HepG2 (cell line): ENCODE results near the gene HMGN4. TPM values are rescaled to one million over a fixed set of nuclear protein-coding genes. Genes with fewer than 3 reads are reported as not detected.

Experiments
- CERS6 ChIP-seq: sonication (generic); formaldehyde crosslinking; IDR thresholded peaks from 2 replicates; pipeline ENCODE4 v1.5.0; 2020; ENCODE audit warnings: missing genetic modification reagents
- HNRNPUL1 ChIP-seq: fragments of 200-400 bp; formaldehyde crosslinking; IDR thresholded peaks from 2 replicates; pipeline ENCODE4 v1.6.1; 2017; ENCODE audit warnings: low read depth, mild to moderate bottlenecking, low read length, moderate library complexity
- IRF2 ChIP-seq: IDR thresholded peaks from 2 replicates; pipeline ENCODE4 v1.6.1; 2018; ENCODE audit warnings: missing genetic modification reagents, missing compliant biosample characterization
- MBNL3 ChIP-seq: fragments of 250-450 bp; sonication (Bioruptor Pico); conservative IDR thresholded peaks from 2 replicates; pipeline ENCODE4 v1.8.0; 2022; ENCODE audit warnings: mild to moderate bottlenecking, inconsistent platforms
- MXD4 ChIP-seq: IDR thresholded peaks from 2 replicates; pipeline ENCODE4 v1.6.1; 2016; ENCODE audit warnings: mild to moderate bottlenecking, missing biosample characterization, missing genetic modification reagents
- NKX3-1 ChIP-seq: sonication (generic); formaldehyde crosslinking; IDR thresholded peaks from 2 replicates; pipeline ENCODE4 v1.5.0; 2020; ENCODE audit warnings: missing genetic modification reagents
- RARA ChIP-seq: IDR thresholded peaks from 2 replicates; pipeline ENCODE4 v1.6.1; 2016; ENCODE audit warnings: missing genetic modification reagents, missing compliant biosample characterization
- SATB2 ChIP-seq: sonication (generic); formaldehyde crosslinking; IDR thresholded peaks from 2 replicates; pipeline ENCODE4 v1.5.0; 2020; ENCODE audit warnings: missing genetic modification reagents
- THAP8 ChIP-seq: sonication (generic); formaldehyde crosslinking; IDR thresholded peaks from 2 replicates; pipeline ENCODE4 v1.5.1; 2020; ENCODE audit warnings: missing genetic modification reagents, mild to moderate bottlenecking, borderline replicate concordance
- ZBTB37 ChIP-seq: sonication (generic); formaldehyde crosslinking; IDR thresholded peaks from 2 replicates; pipeline ENCODE4 v1.4.0; 2020; ENCODE audit warnings: mild to moderate bottlenecking, missing genetic modification reagents
- ZFP36L1 ChIP-seq: sonication (generic); formaldehyde crosslinking; IDR thresholded peaks from 2 replicates; pipeline ENCODE4 v1.8.0; 2022; ENCODE audit warnings: mild to moderate bottlenecking, missing genetic modification reagents, moderate library complexity
- ZIK1 ChIP-seq: sonication (generic); formaldehyde crosslinking; IDR thresholded peaks from 2 replicates; pipeline ENCODE4 v1.5.0; 2020; ENCODE audit warnings: mild to moderate bottlenecking, low read depth, missing genetic modification reagents, borderline replicate concordance
- ZNF263 ChIP-seq: sonication (generic); formaldehyde crosslinking; IDR thresholded peaks from 2 replicates; pipeline ENCODE4 v1.4.0; 2020; ENCODE audit warnings: missing genetic modification reagents
- ZNF296 ChIP-seq: sonication (generic); formaldehyde crosslinking; conservative IDR thresholded peaks from 2 replicates; pipeline ENCODE4 v1.5.0; 2020; ENCODE audit warnings: mild to moderate bottlenecking, missing genetic modification reagents
- ZNF326 ChIP-seq: sonication (generic); formaldehyde crosslinking; IDR thresholded peaks from 2 replicates; pipeline ENCODE4 v1.4.0; 2020; ENCODE audit warnings: missing genetic modification reagents, borderline replicate concordance
- ZNF614 ChIP-seq: IDR thresholded peaks from 2 replicates; pipeline ENCODE4 v1.6.1; 2018; ENCODE audit warnings: missing biosample characterization, missing genetic modification reagents, inconsistent platforms, borderline replicate concordance
- ZNF616 ChIP-seq: sonication (generic); formaldehyde crosslinking; IDR thresholded peaks from 2 replicates; pipeline ENCODE4 v1.5.0; 2020; ENCODE audit warnings: low read depth, mild to moderate bottlenecking, missing genetic modification reagents
- ZNF703 ChIP-seq: sonication (generic); formaldehyde crosslinking; IDR thresholded peaks from 2 replicates; pipeline ENCODE4 v1.5.1; 2020; ENCODE audit warnings: missing genetic modification reagents, mild to moderate bottlenecking, moderate library complexity, borderline replicate concordance
- ZNF766 ChIP-seq: sonication (generic); formaldehyde crosslinking; IDR thresholded peaks from 2 replicates; pipeline ENCODE4 v1.5.0; 2020; ENCODE audit warnings: missing genetic modification reagents, borderline replicate concordance
- ZNF780A ChIP-seq: sonication (generic); formaldehyde crosslinking; IDR thresholded peaks from 2 replicates; pipeline ENCODE4 v1.8.0; 2022; ENCODE audit warnings: mild to moderate bottlenecking, missing genetic modification reagents, moderate library complexity
- polyA plus RNA-seq, 8 experiments: library from polyadenylated mRNA; depleted of rRNA in 3 of 8; stranded (reverse) in 7 of 8; unstranded in 1 of 8; fragments of >200 nt; fragmentation: Illumina TruSeq in 4 of 8; extraction: Trizol in 4 of 8; gene quantifications; 2 replicates each; pipeline versions ENCODE4 v1.2.1 to v1.2.3, GENCODE V29; 2011 to 2016; ENCODE audit warnings: low read depth in 4 of 8, missing spikeins in 1 of 8, mixed read lengths in 1 of 8; ENCODE audit not compliant: insufficient read depth in 1 of 8
- total RNA-seq, 5 experiments: library from RNA; depleted of rRNA; stranded (reverse); fragments of >200 nt; fragmentation: Illumina TruSeq; extraction: Trizol; gene quantifications; 2 replicates each; pipeline ENCODE4 v1.2.3, GENCODE V29; 2016; ENCODE audit warnings: low read depth in 1 of 5
- TF ChIP-seq, protein P1 (sequence below): sonication (generic); formaldehyde crosslinking; IDR thresholded peaks from 2 replicates; pipeline ENCODE4 v1.5.1; 2020; ENCODE audit warnings: missing genetic modification reagents, mild to moderate bottlenecking, borderline replicate concordance
- TF ChIP-seq, protein P2 (sequence below): sonication (generic); formaldehyde crosslinking; IDR thresholded peaks from 2 replicates; pipeline ENCODE4 v1.4.0; 2020; ENCODE audit warnings: low read depth, mild to moderate bottlenecking, missing genetic modification reagents

HMGN4 gene
- total and polyA plus RNA-seq, 2 of the 13 experiments (the other 11 are each of a cell fraction or from before 2014, with no cell fraction given) = 39.9 to 52.1 TPM

DNA sequence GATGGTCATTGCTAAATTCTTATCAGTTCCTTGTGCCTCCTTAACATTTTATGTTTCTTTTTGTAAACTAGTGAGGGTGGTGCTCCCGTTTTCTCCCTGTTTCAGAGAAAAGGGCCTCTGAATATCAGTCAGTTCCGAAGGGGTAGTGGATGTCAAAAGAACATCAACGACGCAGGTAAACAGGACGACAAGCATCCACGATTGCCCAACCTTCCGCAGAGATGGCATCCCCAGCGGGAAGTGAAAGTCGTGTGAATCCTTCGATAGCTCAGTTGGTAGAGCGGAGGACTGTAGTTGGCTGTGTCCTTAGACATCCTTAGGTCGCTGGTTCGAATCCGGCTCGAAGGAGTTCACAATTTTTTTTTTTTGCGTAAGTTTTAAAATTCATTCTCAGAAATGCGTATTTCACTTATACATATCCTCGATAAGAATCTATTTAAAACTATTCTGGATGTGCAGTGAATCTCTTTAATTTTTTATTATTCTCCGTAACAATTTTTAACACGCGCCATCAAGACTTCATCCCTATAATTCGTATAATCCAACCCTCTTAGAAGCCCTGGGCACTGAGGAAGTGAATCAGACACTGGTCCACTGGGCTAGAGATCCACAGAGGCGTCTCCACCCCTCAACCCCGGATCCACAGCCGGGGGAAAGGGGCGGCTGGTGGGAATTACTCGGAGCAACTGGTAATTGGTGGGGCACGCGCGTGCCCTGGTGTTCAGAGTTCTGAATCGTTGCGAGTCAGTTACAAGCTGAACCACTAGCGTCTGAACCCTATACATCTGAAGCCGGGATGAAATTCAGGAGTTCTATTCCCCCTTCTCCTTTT lies 30.7 kb downstream of the HMGN4 start (continued):
- no peak for TF ChIP-seq THAP8 (CRISPR knock-in tag)
- peak; percentile 97 for TF ChIP-seq IRF2 (CRISPR knock-in tag)
- TF ChIP-seq, protein P1, sequence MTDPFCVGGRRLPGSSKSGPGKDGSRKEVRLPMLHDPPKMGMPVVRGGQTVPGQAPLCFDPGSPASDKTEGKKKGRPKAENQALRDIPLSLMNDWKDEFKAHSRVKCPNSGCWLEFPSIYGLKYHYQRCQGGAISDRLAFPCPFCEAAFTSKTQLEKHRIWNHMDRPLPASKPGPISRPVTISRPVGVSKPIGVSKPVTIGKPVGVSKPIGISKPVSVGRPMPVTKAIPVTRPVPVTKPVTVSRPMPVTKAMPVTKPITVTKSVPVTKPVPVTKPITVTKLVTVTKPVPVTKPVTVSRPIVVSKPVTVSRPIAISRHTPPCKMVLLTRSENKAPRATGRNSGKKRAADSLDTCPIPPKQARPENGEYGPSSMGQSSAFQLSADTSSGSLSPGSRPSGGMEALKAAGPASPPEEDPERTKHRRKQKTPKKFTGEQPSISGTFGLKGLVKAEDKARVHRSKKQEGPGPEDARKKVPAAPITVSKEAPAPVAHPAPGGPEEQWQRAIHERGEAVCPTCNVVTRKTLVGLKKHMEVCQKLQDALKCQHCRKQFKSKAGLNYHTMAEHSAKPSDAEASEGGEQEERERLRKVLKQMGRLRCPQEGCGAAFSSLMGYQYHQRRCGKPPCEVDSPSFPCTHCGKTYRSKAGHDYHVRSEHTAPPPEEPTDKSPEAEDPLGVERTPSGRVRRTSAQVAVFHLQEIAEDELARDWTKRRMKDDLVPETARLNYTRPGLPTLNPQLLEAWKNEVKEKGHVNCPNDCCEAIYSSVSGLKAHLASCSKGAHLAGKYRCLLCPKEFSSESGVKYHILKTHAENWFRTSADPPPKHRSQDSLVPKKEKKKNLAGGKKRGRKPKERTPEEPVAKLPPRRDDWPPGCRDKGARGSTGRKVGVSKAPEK (CRISPR knock-in tag) = no peak
- TF ChIP-seq ZIK1 = no peak
- no peak for TF ChIP-seq ZNF326
- TF ChIP-seq MBNL3 = no peak
- no peak for TF ChIP-seq HNRNPUL1
- TF ChIP-seq ZNF296 = no peak
- peak; percentile 46; the same call in 1 of the 2 replicates for TF ChIP-seq ZNF263
- no peak for TF ChIP-seq ZBTB37 (CRISPR knock-in tag)
- peak; percentile 47; the same call in 1 of the 2 replicates for TF ChIP-seq MXD4
- no peak for TF ChIP-seq ZFP36L1 (CRISPR knock-in tag)
- no peak for TF ChIP-seq SATB2 (CRISPR knock-in tag)
- TF ChIP-seq ZNF780A (CRISPR knock-in tag) = no peak; the same call in 1 of the 2 replicates
- peak; percentile 49; the same call in 1 of the 2 replicates for TF ChIP-seq RARA (CRISPR knock-in tag)
- 0 out of 2 replicates have a peak, but pooled peaks have one; percentile 10 for TF ChIP-seq ZNF616 (CRISPR knock-in tag)
- no peak for TF ChIP-seq CERS6 (CRISPR knock-in tag)
- TF ChIP-seq, protein P2, sequence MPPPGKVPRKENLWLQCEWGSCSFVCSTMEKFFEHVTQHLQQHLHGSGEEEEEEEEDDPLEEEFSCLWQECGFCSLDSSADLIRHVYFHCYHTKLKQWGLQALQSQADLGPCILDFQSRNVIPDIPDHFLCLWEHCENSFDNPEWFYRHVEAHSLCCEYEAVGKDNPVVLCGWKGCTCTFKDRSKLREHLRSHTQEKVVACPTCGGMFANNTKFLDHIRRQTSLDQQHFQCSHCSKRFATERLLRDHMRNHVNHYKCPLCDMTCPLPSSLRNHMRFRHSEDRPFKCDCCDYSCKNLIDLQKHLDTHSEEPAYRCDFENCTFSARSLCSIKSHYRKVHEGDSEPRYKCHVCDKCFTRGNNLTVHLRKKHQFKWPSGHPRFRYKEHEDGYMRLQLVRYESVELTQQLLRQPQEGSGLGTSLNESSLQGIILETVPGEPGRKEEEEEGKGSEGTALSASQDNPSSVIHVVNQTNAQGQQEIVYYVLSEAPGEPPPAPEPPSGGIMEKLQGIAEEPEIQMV (CRISPR knock-in tag) = no peak; the same call in 1 of the 2 replicates
- no peak for TF ChIP-seq NKX3-1 (CRISPR knock-in tag)
- no peak for TF ChIP-seq ZNF703 (CRISPR knock-in tag)
- no peak for TF ChIP-seq ZNF766
- TF ChIP-seq ZNF614 (CRISPR knock-in tag) = peak; percentile 95
